Measurements from ENCODE around the gene FBXW8.
A peak's percentile ranks its signal among the peaks of the same experiment; 100 is the strongest.

Gene FBXW8

DNA sequence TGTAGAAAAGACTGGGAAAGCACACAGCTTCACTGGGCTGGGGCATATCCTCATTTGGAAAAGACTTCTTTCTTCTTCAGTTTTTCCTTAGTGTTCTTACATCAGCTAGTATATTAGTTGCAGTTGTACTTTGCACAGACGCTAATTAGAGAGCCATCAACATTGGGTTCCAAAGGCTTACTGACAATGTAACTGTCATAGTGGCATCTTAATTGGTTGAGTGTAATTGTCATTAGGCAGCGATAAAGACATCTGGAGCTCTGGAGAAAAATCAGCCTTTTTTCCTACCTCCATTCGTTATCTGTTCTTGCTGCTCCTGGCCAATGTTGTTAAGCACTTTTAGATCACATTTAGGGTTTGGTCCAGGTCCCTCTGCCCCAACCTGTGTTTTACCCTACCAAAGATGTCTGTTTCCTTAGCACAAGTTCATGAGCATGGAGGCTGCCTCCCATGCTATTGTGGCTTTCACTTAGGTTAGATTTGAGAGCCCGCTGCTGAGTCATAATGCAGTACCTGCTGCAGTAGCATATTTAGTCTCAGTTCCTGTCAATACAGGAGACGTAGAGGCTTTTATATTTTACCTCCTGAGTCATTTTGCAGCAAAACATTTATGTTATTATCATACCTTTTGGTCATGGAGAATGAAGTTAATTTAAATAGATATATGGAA, 49.2 kb downstream of the FBXW8 start:
- no peak for DNase-seq

DNA sequence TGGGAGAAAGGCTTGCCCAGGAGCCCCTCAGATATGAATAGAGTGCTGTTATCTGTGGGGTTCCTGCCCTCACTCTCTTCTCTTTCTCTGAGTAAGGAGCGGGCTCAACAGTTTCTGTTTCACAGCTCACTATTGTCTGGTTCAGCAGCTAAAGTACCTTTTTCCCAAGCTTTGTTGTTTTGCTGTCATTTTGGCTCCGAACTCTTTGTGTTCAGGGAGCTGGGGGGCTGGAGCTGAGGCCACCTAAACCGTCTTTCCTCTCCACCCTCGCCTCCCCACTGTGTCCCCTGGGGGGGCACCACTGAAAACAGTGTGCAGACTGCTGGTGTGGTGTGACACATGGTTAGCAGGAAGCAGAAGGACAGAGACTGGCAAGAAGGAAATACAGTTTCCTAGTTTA, 51.4 kb downstream of the FBXW8 start:
- no peak for DNase-seq

DNA sequence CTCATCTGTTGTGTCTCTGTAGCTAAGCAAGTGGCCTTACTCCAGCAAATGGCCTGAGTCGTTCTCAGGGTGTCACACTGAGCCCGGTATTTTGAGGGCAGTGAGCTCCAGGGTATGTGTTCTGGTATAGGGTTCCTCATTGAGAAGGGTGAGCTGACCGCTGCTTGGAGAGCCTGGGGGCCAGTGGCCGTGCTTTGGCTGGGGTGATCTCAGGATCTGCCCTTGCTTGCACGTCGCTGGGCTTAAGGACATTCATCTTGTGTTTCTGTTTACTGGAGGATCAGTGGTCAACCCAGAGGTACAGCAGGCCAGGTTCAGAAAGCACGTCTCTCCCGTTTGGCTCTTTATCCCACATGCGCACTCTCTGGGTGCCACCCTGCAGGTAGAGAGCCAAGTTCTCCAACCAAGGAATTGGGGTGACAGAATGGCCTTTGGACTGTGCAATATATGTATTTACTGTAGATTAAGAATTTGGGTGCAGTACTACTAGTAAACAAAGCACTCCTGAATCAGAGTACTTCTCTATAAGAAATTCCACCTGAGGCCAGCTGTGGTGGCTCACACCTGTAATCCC, 52.1 kb downstream of the FBXW8 start:
- no peak for DNase-seq

GRCh38 chr12:116964054-116965050, 53.6 kb downstream of the FBXW8 start:
- peak; percentile 52 for DNase-seq

- DNase-seq = no peak
Measured at GRCh38 chr12:116968986-116969385, 58.2 kb downstream of the FBXW8 start.

- peak; percentile 89 for DNase-seq
Measured at GRCh38 chr12:116969615-116970585, 59.1 kb downstream of the FBXW8 start.

DNA sequence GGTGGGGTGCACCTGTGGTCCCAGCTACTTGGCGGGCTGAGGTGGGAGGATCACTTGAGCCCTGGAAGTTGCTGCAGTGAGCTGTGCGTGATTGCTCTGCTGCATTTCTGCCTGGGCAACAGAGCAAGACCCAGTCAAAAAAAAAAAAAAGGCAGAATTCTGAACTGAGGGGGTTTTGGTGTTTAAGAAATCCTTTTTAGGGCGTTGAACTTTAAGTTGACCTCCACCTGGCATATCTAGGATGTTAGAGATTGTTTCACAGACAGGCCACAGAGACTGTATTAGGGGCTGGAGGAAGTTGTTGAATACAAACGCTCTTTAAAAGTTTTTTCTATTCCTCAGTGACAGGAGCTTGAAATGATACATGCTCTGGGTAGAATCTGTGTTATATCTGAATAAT, 60.5 kb downstream of the FBXW8 start:
- DNase-seq = no peak

- no peak for DNase-seq
Measured at GRCh38 chr12:116975779-116976393, 65.1 kb downstream of the FBXW8 start.

DNA sequence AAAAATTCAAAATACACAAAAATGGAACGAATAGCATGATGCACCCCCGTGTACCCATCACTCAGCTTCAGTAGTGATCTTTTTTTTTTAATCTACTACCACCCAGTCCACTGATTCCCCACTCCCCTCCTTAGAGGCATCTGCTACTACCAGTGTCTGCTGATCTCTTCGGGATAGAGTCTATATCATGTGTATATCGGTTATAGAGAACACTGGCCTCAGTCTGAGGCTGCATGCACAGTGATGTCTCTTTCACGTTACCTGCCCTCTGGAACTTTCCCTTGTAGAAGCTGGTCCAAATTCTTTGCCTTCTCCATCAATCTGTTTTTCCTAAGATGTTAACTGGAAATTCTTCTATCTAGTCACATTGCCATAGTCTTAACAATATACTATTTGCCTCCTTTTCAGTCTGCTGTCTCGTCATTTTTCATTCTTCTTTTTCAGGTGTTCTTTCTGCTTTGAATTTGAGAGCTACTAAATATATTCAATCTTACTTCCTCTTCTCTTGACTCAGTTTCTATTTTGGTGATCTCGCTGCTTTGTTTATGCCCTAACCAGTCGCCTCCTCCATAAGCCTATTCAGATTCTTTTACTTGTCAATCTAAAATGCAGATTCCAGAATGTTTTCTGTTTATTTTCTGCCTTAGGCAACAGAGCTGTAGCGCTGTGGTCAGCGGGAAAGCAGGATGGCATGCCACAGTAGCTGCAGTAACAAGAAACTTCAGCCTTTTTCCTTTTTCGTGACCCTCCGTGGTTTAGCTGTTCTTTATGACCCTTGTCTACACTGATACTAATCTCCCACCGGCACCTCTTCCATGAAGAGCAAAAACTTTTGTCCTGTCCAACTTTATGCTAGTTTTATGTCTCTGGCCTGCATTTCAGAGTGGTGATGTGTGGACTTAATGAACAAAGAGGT, 67.0 kb downstream of the FBXW8 start:
- no peak for DNase-seq

- no peak for DNase-seq
Measured at GRCh38 chr12:116978791-116979508, 68.2 kb downstream of the FBXW8 start.

DNA sequence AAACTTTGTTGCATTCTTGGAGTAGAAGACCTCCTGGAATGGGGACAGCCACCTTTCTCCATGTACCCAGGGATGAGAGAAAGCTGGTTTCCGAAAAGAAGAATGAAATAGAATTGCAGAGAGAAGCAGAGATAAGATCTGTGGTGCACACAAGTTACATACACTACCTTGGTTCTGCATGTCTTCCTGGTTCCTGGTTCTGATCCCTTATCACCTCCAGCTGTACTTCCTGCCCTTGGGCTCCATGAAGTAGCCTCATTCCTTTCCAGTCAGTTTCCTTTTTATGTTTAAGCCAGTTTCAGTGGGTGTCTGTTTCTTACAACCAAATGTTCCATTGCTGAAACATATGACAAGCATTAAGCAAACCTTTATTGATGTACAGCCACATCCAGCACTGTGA, 69.3 kb downstream of the FBXW8 start:
- no peak for DNase-seq

- no peak for DNase-seq
Measured at GRCh38 chr12:116982791-116983411, 72.2 kb downstream of the FBXW8 start.

- no peak for DNase-seq
Measured at GRCh38 chr12:116984098-116984497, 73.3 kb downstream of the FBXW8 start.

DNA sequence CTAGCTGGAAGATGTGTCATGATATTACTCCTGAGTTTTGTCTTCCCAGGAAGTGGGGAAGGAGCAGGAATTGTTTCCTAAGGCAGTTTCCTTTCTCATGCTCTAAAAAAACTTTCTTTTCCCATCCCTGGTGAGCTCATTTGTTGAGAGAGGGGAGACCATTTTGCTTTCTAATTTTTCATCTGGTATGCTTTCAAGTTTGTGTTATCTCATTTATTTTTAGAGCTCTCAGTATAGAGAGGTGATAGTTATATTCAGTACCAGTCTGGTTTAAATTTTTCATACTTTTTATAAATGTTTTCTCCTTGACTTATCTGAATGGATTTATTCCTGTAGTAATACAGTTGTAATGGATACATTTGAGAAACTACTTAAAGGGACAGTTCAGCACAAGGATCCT, 79.6 kb downstream of the FBXW8 start:
- DNase-seq = no peak

- no peak for DNase-seq
Measured at GRCh38 chr12:116990971-116991966, 80.5 kb downstream of the FBXW8 start.

- DNase-seq = no peak
Measured at GRCh38 chr12:116996093-116996492, 85.3 kb downstream of the FBXW8 start.

DNA sequence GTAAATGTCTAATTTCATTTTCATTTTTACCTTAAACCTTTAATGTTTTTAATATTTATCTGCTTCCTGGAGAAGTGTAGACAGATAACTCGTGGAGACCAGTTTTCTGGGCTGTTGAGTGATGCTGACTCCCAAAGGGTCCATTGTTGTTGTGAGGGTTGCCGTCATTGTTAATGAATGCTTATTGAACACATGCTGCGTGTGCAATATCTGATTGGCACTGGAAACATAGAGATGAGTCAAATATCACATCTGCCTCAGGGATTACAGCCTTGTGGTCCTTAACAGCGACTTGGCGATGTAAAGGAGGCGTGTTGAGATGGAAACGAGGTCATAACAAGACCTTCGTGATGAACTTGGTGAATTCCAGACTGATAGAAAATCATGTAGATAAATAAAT, 85.9 kb downstream of the FBXW8 start:
- DNase-seq = no peak

DNA sequence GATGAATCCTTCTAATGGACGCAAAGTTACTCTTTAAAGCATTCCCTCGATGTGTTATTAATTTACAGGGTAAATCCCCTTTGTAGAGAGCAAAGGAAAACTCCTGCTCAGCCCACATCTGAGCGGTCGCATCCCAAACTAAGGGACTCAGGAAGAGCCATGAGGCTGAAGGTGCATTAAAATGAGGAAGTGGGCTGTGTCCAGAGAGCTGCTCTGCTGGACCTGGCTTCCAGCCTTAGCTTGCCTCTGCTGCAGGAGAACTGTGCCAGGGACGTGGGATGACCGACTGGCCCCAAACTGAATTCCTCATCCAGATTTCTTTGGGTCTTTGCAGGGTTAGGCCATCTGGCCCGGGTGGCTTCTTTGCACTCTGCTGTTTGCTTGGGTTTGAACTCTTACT, 88.3 kb downstream of the FBXW8 start:
- no peak for DNase-seq

GRCh38 chr12:117000316-117000715, 89.6 kb downstream of the FBXW8 start:
- no peak for DNase-seq

Measured in NCI-H1694 (cell line).